Natural killer cell (primary cell): Measurements from ENCODE around the gene LAMC2. TPM values are rescaled to one million over a fixed set of nuclear protein-coding genes. Genes with fewer than 3 reads are reported as not detected.

Experiments used
- ATAC-seq, 3 donors: fragments of 150-1000 bp in 2 of 3; fragments of 200-7000 bp in 1 of 3; cut with Tn5 transposase; 1 replicate in 1 of 3; 2 replicates in 2 of 3; pipeline ENCODE4 v1.10.0; 2021; ENCODE audit warnings: mild to moderate bottlenecking in 2 of 3, moderate library complexity in 2 of 3
- DNase-seq, 2 donors: peaks; one replicate each; pipeline versions ENCODE4 v3.0.0 to v3.0.0-alpha.2; 2013 to 2021; ENCODE audit warnings: mixed read lengths in 1 of 2
- H3K27ac ChIP-seq: one replicate; pipeline ENCODE4 v1.5.1; 2013; ENCODE audit warnings: mild to moderate bottlenecking, low read length
- H3K27me3 ChIP-seq: one replicate; pipeline ENCODE4 v1.6.1; 2013; ENCODE audit warnings: low read length; ENCODE audit not compliant: control insufficient read depth, insufficient read depth
- H3K36me3 ChIP-seq: one replicate; pipeline ENCODE4 v1.6.1; 2013; ENCODE audit warnings: low read length; ENCODE audit not compliant: control insufficient read depth, insufficient read depth
- H3K4me1 ChIP-seq: one replicate; pipeline ENCODE4 v1.6.1; 2013; ENCODE audit warnings: low read length; ENCODE audit not compliant: control insufficient read depth, insufficient read depth
- H3K4me3 ChIP-seq: one replicate; pipeline ENCODE4 v1.5.1; 2013; ENCODE audit warnings: low read length
- H3K9me3 ChIP-seq: one replicate; pipeline ENCODE4 v1.6.1; 2013; ENCODE audit warnings: low read length; ENCODE audit not compliant: control insufficient read depth, insufficient read depth
- H3K27ac Mint-ChIP-seq, 2 donors: one replicate each; pipeline ENCODE4 v1.8.0; 2022; ENCODE audit warnings: mild to moderate bottlenecking in 2 of 2, mixed read lengths in 2 of 2, moderate library complexity in 1 of 2
- H3K27me3 Mint-ChIP-seq, 2 donors: one replicate each; pipeline ENCODE4 v1.8.0; 2022; ENCODE audit warnings: low read depth in 2 of 2, mixed read lengths in 2 of 2
- H3K36me3 Mint-ChIP-seq: one replicate; pipeline ENCODE4 v1.8.0; 2022; ENCODE audit warnings: mixed read lengths
- H3K4me1 Mint-ChIP-seq, 2 donors: one replicate each; pipeline ENCODE4 v1.8.0; 2022; ENCODE audit warnings: mixed read lengths in 2 of 2
- H3K4me3 Mint-ChIP-seq: one replicate; pipeline ENCODE4 v1.8.0; 2022; ENCODE audit warnings: mild to moderate bottlenecking, moderate library complexity, mixed read lengths
- H3K9me3 Mint-ChIP-seq, 2 donors: one replicate each; pipeline ENCODE4 v1.8.0; 2022; ENCODE audit warnings: mixed read lengths in 2 of 2
- WGBS: methylation state at CpG from one replicate; pipeline ENCODE4 v1.1.7; 2013; ENCODE audit warnings: missing lambda C conversion rate; ENCODE audit not compliant: insufficient coverage; 5-methylcytosine and 5-hydroxymethylcytosine counted together
- intact Hi-C: fragments of 100-400 bp; cut with micrococcal nuclease; formaldehyde crosslinking; loops from one replicate; pipeline ENCODE4 v1.14.2; 2022
- total RNA-seq, 4 donors: library from RNA; stranded (reverse); fragments of 120-200 nt in 1 of 4; gene quantifications; one replicate each; pipeline versions ENCODE4 v1.2.3 to v1.2.4, GENCODE V29; 2013 to 2022
- TF ChIP-seq, protein P1 (sequence below): fragments of 200-600 bp; IDR thresholded peaks from one replicate; pipeline ENCODE4 v1.8.0; 2022; ENCODE audit warnings: antibody characterized with exemption

Gene LAMC2
- total RNA-seq, 3 donors from 2014 or later (not counting 1 experiment from before 2014, with no cell fraction given), result not detected

DNA sequence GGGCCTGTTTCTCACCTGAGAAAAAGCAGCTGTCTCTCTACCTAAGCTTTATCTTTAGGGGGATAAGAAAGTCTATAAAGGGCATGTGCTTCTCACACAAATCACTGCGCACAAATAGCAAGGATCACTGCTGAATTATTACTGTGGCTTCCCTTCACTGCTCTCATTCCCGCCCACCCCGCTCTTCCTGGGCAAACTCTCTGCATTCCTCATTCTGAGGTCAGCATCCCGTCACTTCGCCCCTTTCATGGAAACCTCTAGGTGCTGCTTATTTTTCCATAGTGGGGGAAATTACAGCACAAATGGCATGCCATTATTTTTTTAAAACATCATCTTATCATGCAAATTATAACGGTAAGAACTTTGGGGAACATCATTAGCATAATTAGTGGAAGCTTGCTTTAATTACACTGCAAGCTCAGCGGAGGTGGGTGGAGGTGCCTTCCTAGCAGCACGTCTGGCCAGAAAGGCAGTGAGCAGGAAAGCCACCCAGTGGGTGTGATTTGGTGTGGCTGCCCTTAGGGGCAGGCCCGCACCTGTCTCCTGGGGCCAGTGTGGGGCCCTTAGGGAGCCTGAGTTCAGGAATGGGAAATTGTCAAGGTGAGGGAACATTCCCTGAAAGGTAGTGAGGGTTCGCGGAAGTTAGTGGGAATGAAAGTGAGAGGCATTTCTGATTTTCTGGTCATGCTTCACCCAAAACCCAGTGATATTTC, 105.9 kb downstream of the LAMC2 start:
- no peaks in the 10 kb centered on the region for H3K9me3 Mint-ChIP-seq
- H3K36me3 ChIP-seq, result no peaks in the 10 kb centered on the region
- H3K4me1 Mint-ChIP-seq, result no peaks in the 10 kb centered on the region
- no peaks in the 10 kb centered on the region for H3K27me3 ChIP-seq
- no peaks in the 10 kb centered on the region for H3K9me3 ChIP-seq
- TF ChIP-seq, protein P1, sequence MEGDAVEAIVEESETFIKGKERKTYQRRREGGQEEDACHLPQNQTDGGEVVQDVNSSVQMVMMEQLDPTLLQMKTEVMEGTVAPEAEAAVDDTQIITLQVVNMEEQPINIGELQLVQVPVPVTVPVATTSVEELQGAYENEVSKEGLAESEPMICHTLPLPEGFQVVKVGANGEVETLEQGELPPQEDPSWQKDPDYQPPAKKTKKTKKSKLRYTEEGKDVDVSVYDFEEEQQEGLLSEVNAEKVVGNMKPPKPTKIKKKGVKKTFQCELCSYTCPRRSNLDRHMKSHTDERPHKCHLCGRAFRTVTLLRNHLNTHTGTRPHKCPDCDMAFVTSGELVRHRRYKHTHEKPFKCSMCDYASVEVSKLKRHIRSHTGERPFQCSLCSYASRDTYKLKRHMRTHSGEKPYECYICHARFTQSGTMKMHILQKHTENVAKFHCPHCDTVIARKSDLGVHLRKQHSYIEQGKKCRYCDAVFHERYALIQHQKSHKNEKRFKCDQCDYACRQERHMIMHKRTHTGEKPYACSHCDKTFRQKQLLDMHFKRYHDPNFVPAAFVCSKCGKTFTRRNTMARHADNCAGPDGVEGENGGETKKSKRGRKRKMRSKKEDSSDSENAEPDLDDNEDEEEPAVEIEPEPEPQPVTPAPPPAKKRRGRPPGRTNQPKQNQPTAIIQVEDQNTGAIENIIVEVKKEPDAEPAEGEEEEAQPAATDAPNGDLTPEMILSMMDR, result no peak
- peaks cover 0 to 2% of the 10 kb centered on the region in 2 donors for H3K27me3 Mint-ChIP-seq
- no peaks in the 10 kb centered on the region for H3K4me1 ChIP-seq
- no peak overlapping the region for H3K4me3 Mint-ChIP-seq
- intact Hi-C loops, result no loop called here
- 86% methylated on average over 11 of the region's 11 CpGs for WGBS
- no peak for DNase-seq
- H3K27ac Mint-ChIP-seq, result no peak overlapping the region
- H3K27ac ChIP-seq, result no peak overlapping the region
- H3K36me3 Mint-ChIP-seq, result no peaks in the 10 kb centered on the region
- H3K4me3 ChIP-seq, result no peak overlapping the region
- no peak for ATAC-seq

DNA sequence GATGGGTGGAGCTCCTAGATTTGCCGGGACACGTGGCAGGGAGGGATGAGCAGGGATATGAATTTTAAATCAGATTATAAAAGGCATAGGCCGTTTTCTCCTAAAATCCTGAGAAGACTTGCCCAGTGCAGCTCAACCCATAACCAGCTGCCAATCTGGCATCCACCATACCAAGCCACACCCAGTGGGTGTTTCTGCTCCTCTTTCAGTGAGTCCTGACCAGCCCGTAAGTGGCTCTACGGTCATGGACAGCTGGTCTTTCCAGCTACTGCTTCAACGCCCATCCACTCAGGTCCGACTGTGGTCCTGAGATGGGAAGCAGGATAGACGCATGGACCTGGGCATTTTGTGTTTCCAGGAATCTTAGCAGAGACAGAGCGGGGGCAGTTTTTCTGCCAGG, 107.2 kb downstream of the LAMC2 start:
- H3K36me3 ChIP-seq, result no peaks in the 10 kb centered on the region
- Mint-ChIP-seq H3K27ac (no peak overlapping the region), H3K36me3 (no peaks in the 10 kb centered on the region), H3K27me3 (peaks cover 2 to 12% of the 10 kb centered on the region in 2 donors), H3K4me3 (no peak overlapping the region), H3K4me1 (no peaks in the 10 kb centered on the region), H3K9me3 (no peaks in the 10 kb centered on the region)
- 91% methylated on average over 9 of the region's 9 CpGs for WGBS
- H3K27me3 ChIP-seq, result no peaks in the 10 kb centered on the region
- DNase-seq (no peak), ATAC-seq (no peak)
- no peak overlapping the region for H3K27ac ChIP-seq
- intact Hi-C loops, result no loop called here
- TF ChIP-seq, protein P1, result no peak
- no peaks in the 10 kb centered on the region for H3K4me1 ChIP-seq
- H3K4me3 ChIP-seq, result no peak overlapping the region
- H3K9me3 ChIP-seq, result no peaks in the 10 kb centered on the region

DNA sequence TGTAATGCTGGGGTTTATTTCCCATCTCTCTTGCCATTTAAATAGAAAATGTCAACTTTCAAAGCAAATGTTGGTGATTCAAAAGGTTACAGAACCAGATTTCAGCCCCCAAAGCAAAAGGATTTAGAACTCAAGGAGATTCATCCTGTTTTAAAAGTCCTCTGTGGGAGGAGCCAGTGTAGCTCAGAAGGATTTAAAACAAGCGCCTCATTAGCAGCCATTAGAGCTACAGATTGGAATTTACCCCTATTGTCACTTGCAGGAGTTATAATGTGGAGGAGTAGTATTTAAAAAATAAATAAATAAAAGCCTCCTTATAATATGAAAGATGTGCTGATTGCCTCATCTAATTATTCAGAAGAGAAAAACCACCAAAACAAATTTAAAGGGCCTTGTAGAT, 107.8 kb downstream of the LAMC2 start:
- no peaks in the 10 kb centered on the region for H3K9me3 Mint-ChIP-seq
- no peaks in the 10 kb centered on the region for H3K4me1 ChIP-seq
- DNase-seq (no peak), ATAC-seq (no peak)
- TF ChIP-seq, protein P1, result no peak
- no peak overlapping the region for H3K4me3 ChIP-seq
- no peak overlapping the region for H3K27ac Mint-ChIP-seq
- H3K9me3 ChIP-seq, result no peaks in the 10 kb centered on the region
- H3K27me3 Mint-ChIP-seq, result peaks cover 2 to 12% of the 10 kb centered on the region in 2 donors
- intact Hi-C loops, result no loop called here
- no peak overlapping the region for H3K27ac ChIP-seq
- no CpG with 5 or more reads among the region's 1 CpG for WGBS
- H3K36me3 Mint-ChIP-seq, result no peaks in the 10 kb centered on the region
- no peak overlapping the region for H3K4me3 Mint-ChIP-seq
- no peaks in the 10 kb centered on the region for H3K27me3 ChIP-seq
- H3K4me1 Mint-ChIP-seq, result no peaks in the 10 kb centered on the region
- H3K36me3 ChIP-seq, result no peaks in the 10 kb centered on the region

Other genes with a start within 250 kb of the LAMC2 start
- gene SHCBP1L, start 233.1 kb upstream of the LAMC2 start, total RNA-seq, result not detected
- under 1 TPM; 0.33 to 0.66 (median 0.58) TPM for gene LAMC1, start 162.8 kb upstream of the LAMC2 start, total RNA-seq
- not detected for gene NMNAT2, start 232.1 kb downstream of the LAMC2 start, total RNA-seq